ENCODE results near the gene SAPCD2.

Gene SAPCD2

GRCh38 chr9:137079401-137079787, 9.0 kb upstream of the SAPCD2 start:
- no peak for DNase-seq

GRCh38 chr9:137078701-137079400, 8.5 kb upstream of the SAPCD2 start:
- DNase-seq, result no peak

GRCh38 chr9:137077758-137078693, 7.7 kb upstream of the SAPCD2 start:
- peak; percentile 65 for DNase-seq

- DNase-seq, result peak; percentile 73
Measured at GRCh38 chr9:137077010-137077747, 6.8 kb upstream of the SAPCD2 start, which contains the start of gene UAP1L1. UAP1L1 (plus strand) TSS chr9:137077517; CDS start chr9:137077533, 16 bp downstream.

GRCh38 chr9:137076636-137077009, 6.3 kb upstream of the SAPCD2 start:
- no peak for DNase-seq

- DNase-seq, result no peak
Measured at GRCh38 chr9:137075275-137075775, 5.0 kb upstream of the SAPCD2 start.

- no peak for DNase-seq
Measured at GRCh38 chr9:137074657-137075274, 4.4 kb upstream of the SAPCD2 start.

- no peak for DNase-seq
Measured at GRCh38 chr9:137073992-137074399, 3.6 kb upstream of the SAPCD2 start.

GRCh38 chr9:137071282-137071681, 925 bp upstream of the SAPCD2 start:
- DNase-seq, result no peak

- DNase-seq, result no peak
Measured at GRCh38 chr9:137070906-137071275, 534 bp upstream of the SAPCD2 start.

- no peak for DNase-seq
Measured at GRCh38 chr9:137069508-137070091, 757 bp downstream of the SAPCD2 start.

GRCh38 chr9:137068539-137069507, 1.5 kb downstream of the SAPCD2 start:
- DNase-seq, result no peak

GRCh38 chr9:137067860-137068538, 2.4 kb downstream of the SAPCD2 start:
- DNase-seq, result peak; percentile 90

GRCh38 chr9:137066096-137066861, 4.1 kb downstream of the SAPCD2 start:
- DNase-seq, result no peak

- DNase-seq, result no peak
Measured at GRCh38 chr9:137065336-137065967, 4.9 kb downstream of the SAPCD2 start.

- no peak for DNase-seq
Measured at GRCh38 chr9:137064880-137065164, 5.5 kb downstream of the SAPCD2 start.

- DNase-seq, result peak; percentile 85
Measured at GRCh38 chr9:137064027-137064879, 6.1 kb downstream of the SAPCD2 start.

GRCh38 chr9:137063311-137064026, 6.9 kb downstream of the SAPCD2 start:
- no peak for DNase-seq
